Psoas muscle (tissue), 8 donors: ENCODE measurements around the gene EFCC1. TPM values are rescaled to one million over a fixed set of nuclear protein-coding genes. Genes with fewer than 3 reads are reported as not detected.

Experiments used
- ATAC-seq, 4 donors: fragments of 200-7000 bp; cut with Tn5 transposase; one replicate each; pipeline ENCODE4 v1.9.1; 2020; ENCODE audit warnings: moderate library complexity in 3 of 4, mild to moderate bottlenecking in 2 of 4
- DNase-seq, 2 donors: peaks; one replicate each; pipeline ENCODE4 v3.0.0-alpha.2; 2020
- H3K27ac ChIP-seq: fragments of 200-600 bp; one replicate; pipeline ENCODE4 v1.8.0; 2022
- H3K27me3 ChIP-seq, 3 donors: fragments of 200-600 bp in 1 of 3; one replicate each; pipeline versions ENCODE4 v1.6.1 to v1.8.0; 2013 to 2022; ENCODE audit warnings: low read length in 2 of 3, mild to moderate bottlenecking in 2 of 3, moderate library complexity in 1 of 3; ENCODE audit not compliant: insufficient read depth in 3 of 3
- H3K36me3 ChIP-seq, 2 donors: fragments of 200-600 bp in 1 of 2; one replicate each; pipeline versions ENCODE4 v1.6.1 to v1.8.0; 2013 to 2022; ENCODE audit warnings: low read depth in 1 of 2, mild to moderate bottlenecking in 1 of 2, moderate library complexity in 1 of 2; ENCODE audit not compliant: insufficient read depth in 1 of 2
- H3K4me1 ChIP-seq: fragments of 200-600 bp; one replicate; pipeline ENCODE4 v1.8.0; 2022
- H3K4me3 ChIP-seq: fragments of 200-600 bp; one replicate; pipeline ENCODE4 v1.8.0; 2022; ENCODE audit warnings: mild to moderate bottlenecking
- H3K9me3 ChIP-seq: fragments of 200-600 bp; one replicate; pipeline ENCODE4 v1.8.0; 2022
- WGBS, 3 donors: extraction: QIAGEN DNeasy Blood & Tissue Kit; methylation state at CpG; one replicate each; pipeline versions ENCODE4 v1.1.6 to v1.1.7; 2013; 5-methylcytosine and 5-hydroxymethylcytosine counted together
- intact Hi-C, 2 donors: fragments of 100-400 bp; cut with DNase I; formaldehyde crosslinking; loops; one replicate each; pipeline versions ENCODE4 v1.11.0 to v1.14.2; 2022
- polyA plus RNA-seq, 3 donors: library from polyadenylated mRNA; stranded (reverse); fragments of 200-250 nt; gene quantifications; one replicate each; pipeline ENCODE4 v1.2.3, GENCODE V29; 2013
- total RNA-seq, 4 donors: library from RNA; stranded (reverse); fragmentation: NEBNext Ultra II Directional in 2 of 4; extraction: Animal tissue kit (Norgen Biotek cat#: 25700) in 2 of 4; gene quantifications; one replicate each; pipeline versions ENCODE4 v1.2.1 to v1.2.4, GENCODE V29; 2021 to 2023
- TF ChIP-seq, protein P1 (sequence below): fragments of 200-600 bp; IDR thresholded peaks from one replicate; pipeline ENCODE4 v1.8.0; 2022; ENCODE audit warnings: antibody characterized with exemption
- donor health status: healthy with polysubstance abuse.
- donor health status: DM: no; HTN: no; CAD: no; lungs with moderate emphysema.
- donor health status: Bipolar disorder and iron deficiency.
- donor health status: healthy.
- donor health status: DM: yes; HTN: yes; CAD: no.
- donor health status: DM: no; HTN: no; CAD: no.
- donor health status: DM: no; HTN: no; CAD: no.
- donor health status: DM: yes; HTN: yes; CAD: no.

Gene EFCC1
- total and polyA plus RNA-seq, 7 donors: 0.11 to 1.5 (median 0.48) TPM

DNA sequence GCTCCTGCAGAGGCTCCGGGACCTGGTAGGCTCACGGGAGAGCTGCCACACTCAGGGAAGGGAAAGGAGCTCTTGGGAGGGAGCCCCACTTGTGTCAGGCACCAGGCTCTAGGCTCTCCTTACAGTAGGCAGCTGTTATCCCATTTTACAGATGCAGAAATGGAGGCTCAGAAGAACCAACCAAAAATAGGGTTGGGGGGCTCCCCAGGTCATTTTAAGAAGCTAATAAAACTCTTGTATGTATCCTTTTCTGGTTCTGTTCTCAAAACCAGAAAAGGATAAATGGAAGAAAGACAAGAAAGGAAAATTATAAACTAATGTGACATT is 36.0 kb downstream of the EFCC1 start:
- Histone ChIP-seq H3K36me3 (no peaks in the 10 kb centered on the region), H3K27me3 (peaks cover 0 to 9% (median 0%) of the 10 kb centered on the region in 3 donors), H3K9me3 (no peaks in the 10 kb centered on the region), H3K4me3 (no peak overlapping the region), H3K4me1 (no peaks in the 10 kb centered on the region), H3K27ac (no peak overlapping the region)
- intact Hi-C loops: no loop called here
- no peak for ATAC-seq
- TF ChIP-seq, protein P1, sequence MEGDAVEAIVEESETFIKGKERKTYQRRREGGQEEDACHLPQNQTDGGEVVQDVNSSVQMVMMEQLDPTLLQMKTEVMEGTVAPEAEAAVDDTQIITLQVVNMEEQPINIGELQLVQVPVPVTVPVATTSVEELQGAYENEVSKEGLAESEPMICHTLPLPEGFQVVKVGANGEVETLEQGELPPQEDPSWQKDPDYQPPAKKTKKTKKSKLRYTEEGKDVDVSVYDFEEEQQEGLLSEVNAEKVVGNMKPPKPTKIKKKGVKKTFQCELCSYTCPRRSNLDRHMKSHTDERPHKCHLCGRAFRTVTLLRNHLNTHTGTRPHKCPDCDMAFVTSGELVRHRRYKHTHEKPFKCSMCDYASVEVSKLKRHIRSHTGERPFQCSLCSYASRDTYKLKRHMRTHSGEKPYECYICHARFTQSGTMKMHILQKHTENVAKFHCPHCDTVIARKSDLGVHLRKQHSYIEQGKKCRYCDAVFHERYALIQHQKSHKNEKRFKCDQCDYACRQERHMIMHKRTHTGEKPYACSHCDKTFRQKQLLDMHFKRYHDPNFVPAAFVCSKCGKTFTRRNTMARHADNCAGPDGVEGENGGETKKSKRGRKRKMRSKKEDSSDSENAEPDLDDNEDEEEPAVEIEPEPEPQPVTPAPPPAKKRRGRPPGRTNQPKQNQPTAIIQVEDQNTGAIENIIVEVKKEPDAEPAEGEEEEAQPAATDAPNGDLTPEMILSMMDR: no peak
- DNase-seq: no peak
- WGBS, 3 donors: 2 to 50% (median 3%) methylated on average over 2 of the region's 2 CpGs

DNA sequence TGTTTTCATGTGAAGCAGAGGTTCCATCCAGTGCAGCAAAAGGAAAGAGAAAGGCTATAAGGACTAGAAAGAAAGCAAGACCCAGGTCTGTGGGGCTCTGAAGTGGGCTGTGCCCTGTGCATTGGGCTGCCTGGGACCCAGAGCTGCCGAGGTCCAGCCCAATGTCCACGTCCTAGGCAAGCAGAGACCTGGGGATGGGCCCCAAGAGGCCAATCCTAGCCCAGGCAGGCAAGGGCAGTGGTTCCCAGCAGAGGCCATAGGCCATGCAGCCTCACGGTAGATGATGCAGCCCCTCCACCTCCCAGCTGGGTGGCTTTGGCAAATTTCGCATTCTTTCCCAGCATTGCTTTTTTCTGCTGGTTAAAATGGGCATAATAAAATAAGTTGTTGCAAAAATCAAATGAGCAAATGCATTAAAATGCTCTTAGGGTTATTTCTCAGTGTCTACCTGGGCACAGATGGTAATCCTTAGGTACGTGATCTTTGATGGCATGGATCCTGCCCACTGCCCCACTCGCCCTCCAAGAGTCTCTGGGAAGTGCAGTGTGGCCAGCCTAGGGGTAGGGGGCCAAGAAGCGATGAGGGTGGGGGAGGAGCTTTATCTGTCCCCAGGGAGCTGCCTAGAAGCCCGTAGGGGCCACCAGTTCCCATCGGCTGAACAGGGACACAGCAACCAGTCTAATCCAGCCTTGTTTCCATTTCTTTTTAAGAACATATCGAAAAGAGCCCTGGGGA is 37.2 kb downstream of the EFCC1 start:
- H3K27me3 ChIP-seq: peaks cover 0 to 9% (median 0%) of the 10 kb centered on the region in 3 donors
- H3K4me3 ChIP-seq: no peak overlapping the region
- TF ChIP-seq, protein P1: no peak
- H3K36me3 ChIP-seq: no peaks in the 10 kb centered on the region
- H3K4me1 ChIP-seq: no peaks in the 10 kb centered on the region
- ATAC-seq (no peak), DNase-seq (no peak)
- intact Hi-C loops: no loop called here
- WGBS, 3 donors: 80 to 90% (median 83%) methylated on average over 10 of the region's 10 CpGs
- H3K9me3 ChIP-seq: no peaks in the 10 kb centered on the region
- H3K27ac ChIP-seq: no peak overlapping the region

DNA sequence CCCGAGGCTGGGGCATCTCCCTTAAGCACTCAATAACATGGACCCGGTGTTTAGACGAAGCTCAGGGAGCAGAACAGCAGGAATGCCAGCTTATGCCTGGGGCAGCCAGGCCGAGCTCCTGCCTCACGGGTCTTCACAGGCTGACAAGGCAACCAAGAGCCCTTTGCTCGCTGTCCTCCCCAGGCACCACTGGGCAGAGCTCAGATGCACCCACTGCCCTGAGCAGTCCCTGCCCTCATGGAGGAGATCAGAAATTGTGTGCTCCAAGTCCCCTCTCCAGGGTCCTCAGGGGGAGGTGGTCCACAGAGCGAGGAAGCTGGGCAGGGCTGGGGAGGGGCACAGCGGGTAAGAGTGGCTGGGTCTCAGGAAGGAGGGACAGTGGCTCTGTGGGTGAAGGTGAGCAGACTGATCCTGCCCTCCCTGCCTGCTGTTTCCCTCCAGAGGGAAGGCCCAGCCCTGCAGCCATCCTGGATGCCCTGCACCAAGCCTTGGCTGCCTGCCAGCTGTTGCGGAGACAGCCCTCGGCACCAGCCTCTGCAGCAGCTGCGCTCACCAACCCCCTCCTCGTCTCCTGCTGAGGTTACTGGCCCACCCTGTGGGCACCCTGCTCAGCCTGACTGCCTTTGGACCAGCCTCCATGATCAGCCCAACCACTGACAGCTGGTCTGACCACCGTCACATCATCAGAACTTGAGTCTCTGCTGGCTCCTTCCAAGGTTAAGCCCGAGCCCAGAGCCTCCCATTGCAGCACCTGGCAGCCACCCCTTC is 38.4 kb downstream of the EFCC1 start:
- ATAC-seq (no peak), DNase-seq (no peak)
- H3K36me3 ChIP-seq: no peaks in the 10 kb centered on the region
- 57 to 65% (median 58%) methylated on average over 12 to 14 of the region's 14 CpGs for WGBS, 3 donors
- no peak overlapping the region for H3K27ac ChIP-seq
- peaks cover 0 to 14% (median 0%) of the 10 kb centered on the region in 3 donors for H3K27me3 ChIP-seq
- intact Hi-C loops: no loop called here
- no peak overlapping the region for H3K4me3 ChIP-seq
- no peaks in the 10 kb centered on the region for H3K9me3 ChIP-seq
- no peaks in the 10 kb centered on the region for H3K4me1 ChIP-seq
- TF ChIP-seq, protein P1: no peak

DNA sequence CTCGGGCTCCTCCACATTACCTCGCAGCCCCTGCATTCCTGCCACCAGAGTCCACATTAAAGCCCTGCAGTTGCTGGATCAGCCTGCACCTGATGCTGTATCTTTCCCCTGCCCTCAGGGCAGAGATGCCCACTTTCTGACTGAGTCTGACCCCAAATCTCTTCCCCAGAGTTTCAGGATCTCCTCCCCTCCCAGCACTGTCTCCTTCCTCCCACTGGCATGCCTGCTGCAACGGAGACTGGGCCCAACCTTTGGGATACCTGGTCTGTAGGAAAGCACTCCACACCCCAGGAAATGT is 38.9 kb downstream of the EFCC1 start:
- DNase-seq: no peak
- H3K9me3 ChIP-seq: no peaks in the 10 kb centered on the region
- no peak for ATAC-seq
- 42 to 58% (median 55%) methylated on average over 3 of the region's 3 CpGs for WGBS, 3 donors
- intact Hi-C loops: no loop called here
- TF ChIP-seq, protein P1: no peak
- H3K27ac ChIP-seq: no peak overlapping the region
- no peaks in the 10 kb centered on the region for H3K4me1 ChIP-seq
- no peak overlapping the region for H3K4me3 ChIP-seq
- H3K27me3 ChIP-seq: peaks cover 0 to 17% (median 0%) of the 10 kb centered on the region in 3 donors
- no peaks in the 10 kb centered on the region for H3K36me3 ChIP-seq
